Smooth muscle cell (in vitro differentiated cells): Measurements from ENCODE around the gene PSMB7. TPM values are rescaled to one million over a fixed set of nuclear protein-coding genes. Genes with fewer than 3 reads are reported as not detected.

Experiments
- DNase-seq: peaks from one replicate; lab custom pipeline; 2025; ENCODE audit not compliant: unreplicated experiment; lab: John Stamatoyannopoulos, UW
- H2AFZ ChIP-seq: fragments of 200-600 bp; sonication (generic); 2 replicates; pipeline ENCODE4 v1.6.0; 2016; ENCODE audit warnings: antibody characterized with exemption, low read depth, mild to moderate bottlenecking
- H3F3A ChIP-seq: fragments of 200-600 bp; sonication (generic); 2 replicates; pipeline ENCODE4 v1.6.0; 2017; ENCODE audit warnings: antibody characterized with exemption, low read depth
- H3K27ac ChIP-seq: fragments of 200-600 bp; sonication (generic); 2 replicates; pipeline ENCODE4 v1.5.1; 2016; ENCODE audit warnings: low read depth, mild to moderate bottlenecking
- H3K27me3 ChIP-seq: fragments of 200-600 bp; sonication (generic); 2 replicates; pipeline ENCODE4 v1.6.1; 2016; ENCODE audit warnings: low read depth, mild to moderate bottlenecking
- H3K36me3 ChIP-seq: fragments of 200-600 bp; sonication (generic); 2 replicates; pipeline ENCODE4 v1.5.1; 2016; ENCODE audit warnings: low read depth
- H3K4me1 ChIP-seq: fragments of 200-600 bp; sonication (generic); 2 replicates; pipeline ENCODE4 v1.5.1; 2016; ENCODE audit warnings: low read depth
- H3K4me2 ChIP-seq: fragments of 200-600 bp; sonication (generic); 2 replicates; pipeline ENCODE4 v1.6.0; 2016; ENCODE audit warnings: mild to moderate bottlenecking
- H3K4me3 ChIP-seq: fragments of 200-600 bp; sonication (generic); 2 replicates; pipeline ENCODE4 v1.5.1; 2016; ENCODE audit warnings: mild to moderate bottlenecking
- H3K79me2 ChIP-seq: fragments of 200-600 bp; sonication (generic); 2 replicates; pipeline ENCODE4 v1.6.0; 2016; ENCODE audit warnings: low read depth, mild to moderate bottlenecking
- H3K9ac ChIP-seq: fragments of 200-600 bp; sonication (generic); 2 replicates; pipeline ENCODE4 v1.6.0; 2016; ENCODE audit warnings: low read depth
- H3K9me3 ChIP-seq: fragments of 200-600 bp; sonication (generic); replicated peaks from 2 replicates; pipeline ENCODE4 v1.5.1; 2016; ENCODE audit warnings: low read depth
- H4K20me1 ChIP-seq: fragments of 200-600 bp; sonication (generic); 2 replicates; pipeline ENCODE4 v1.6.0; 2016; ENCODE audit warnings: low read depth
- WGBS: methylation state at CpG from one replicate; pipeline ENCODE4 v1.1.7; 2016; ENCODE audit warnings: low lambda C conversion rate; 5-methylcytosine and 5-hydroxymethylcytosine counted together
- polyA plus RNA-seq: library from polyadenylated mRNA; unstranded; fragments of >200 nt; fragmentation: Nextera tagmentation; extraction: Ambion mirVana; gene quantifications from 2 replicates; pipeline ENCODE4 v1.2.1, GENCODE V29; 2016
- total RNA-seq: library from RNA; depleted of rRNA; stranded (reverse); fragments of >200 nt; gene quantifications from 2 replicates; pipeline ENCODE4 v1.2.3, GENCODE V29; 2014
- TF ChIP-seq, protein P1 (sequence below): fragments of 200-600 bp; sonication (generic); IDR thresholded peaks from 2 replicates; pipeline ENCODE4 v1.5.1; 2017; ENCODE audit warnings: borderline replicate concordance, mild to moderate bottlenecking, antibody characterized with exemption; ENCODE audit not compliant: insufficient read depth, poor library complexity, severe bottlenecking

The PSMB7 gene
- total and polyA plus RNA-seq, 2 experiments from 2014 or later = 246 to 302 TPM

DNA sequence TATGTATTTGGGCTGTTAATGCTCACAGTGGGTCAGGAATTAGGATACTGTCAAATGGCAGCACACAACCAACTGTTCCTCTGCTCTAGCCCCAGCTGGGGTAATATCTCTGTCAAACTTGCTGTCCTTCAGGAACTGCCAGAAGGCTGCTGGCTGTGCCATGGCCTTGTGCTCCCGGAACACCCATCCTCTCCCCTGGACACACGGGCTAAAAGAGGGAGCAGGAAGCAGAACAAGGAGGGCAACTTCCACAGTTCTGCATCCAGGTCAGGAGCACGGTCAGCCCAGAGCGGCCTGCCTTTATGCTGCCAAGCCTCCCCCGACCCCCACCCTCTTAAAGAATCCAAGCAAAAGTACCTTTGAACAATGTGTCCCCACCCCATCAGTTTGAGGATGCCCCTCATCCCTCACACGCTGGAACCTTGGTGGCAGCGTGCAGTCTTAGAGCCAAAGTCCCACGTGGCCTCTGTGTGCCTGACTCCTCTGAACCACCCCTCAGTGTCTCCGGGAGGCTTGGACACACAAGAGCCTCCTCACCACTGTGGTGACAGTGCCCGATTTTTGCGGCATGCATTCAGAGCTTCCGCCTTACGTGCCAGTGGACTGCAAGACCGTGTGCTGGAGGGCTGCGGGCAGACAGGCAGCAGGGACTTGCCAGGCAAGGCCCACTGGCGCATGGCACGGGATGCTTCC is 60.8 kb downstream of the PSMB7 start:
- DNase-seq = no peak
- 96% methylated on average over 17 of the region's 17 CpGs for WGBS
- H3K4me3 ChIP-seq = no peak overlapping the region
- peak overlapping the region; percentile 28 for H3K27ac ChIP-seq
- H3K4me2 ChIP-seq = no peak overlapping the region
- no peaks in the 10 kb centered on the region for H3K9me3 ChIP-seq
- H3F3A ChIP-seq = peaks cover 9% of the 10 kb centered on the region
- no peaks in the 10 kb centered on the region for H3K4me1 ChIP-seq
- H4K20me1 ChIP-seq = peaks cover 98% of the 10 kb centered on the region
- TF ChIP-seq, protein P1, sequence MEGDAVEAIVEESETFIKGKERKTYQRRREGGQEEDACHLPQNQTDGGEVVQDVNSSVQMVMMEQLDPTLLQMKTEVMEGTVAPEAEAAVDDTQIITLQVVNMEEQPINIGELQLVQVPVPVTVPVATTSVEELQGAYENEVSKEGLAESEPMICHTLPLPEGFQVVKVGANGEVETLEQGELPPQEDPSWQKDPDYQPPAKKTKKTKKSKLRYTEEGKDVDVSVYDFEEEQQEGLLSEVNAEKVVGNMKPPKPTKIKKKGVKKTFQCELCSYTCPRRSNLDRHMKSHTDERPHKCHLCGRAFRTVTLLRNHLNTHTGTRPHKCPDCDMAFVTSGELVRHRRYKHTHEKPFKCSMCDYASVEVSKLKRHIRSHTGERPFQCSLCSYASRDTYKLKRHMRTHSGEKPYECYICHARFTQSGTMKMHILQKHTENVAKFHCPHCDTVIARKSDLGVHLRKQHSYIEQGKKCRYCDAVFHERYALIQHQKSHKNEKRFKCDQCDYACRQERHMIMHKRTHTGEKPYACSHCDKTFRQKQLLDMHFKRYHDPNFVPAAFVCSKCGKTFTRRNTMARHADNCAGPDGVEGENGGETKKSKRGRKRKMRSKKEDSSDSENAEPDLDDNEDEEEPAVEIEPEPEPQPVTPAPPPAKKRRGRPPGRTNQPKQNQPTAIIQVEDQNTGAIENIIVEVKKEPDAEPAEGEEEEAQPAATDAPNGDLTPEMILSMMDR = no peak
- H3K27me3 ChIP-seq = no peaks in the 10 kb centered on the region
- no peak overlapping the region for H2AFZ ChIP-seq
- H3K36me3 ChIP-seq = peaks cover 6% of the 10 kb centered on the region
- peaks cover 12% of the 10 kb centered on the region for H3K79me2 ChIP-seq
- H3K9ac ChIP-seq = no peak overlapping the region

DNA sequence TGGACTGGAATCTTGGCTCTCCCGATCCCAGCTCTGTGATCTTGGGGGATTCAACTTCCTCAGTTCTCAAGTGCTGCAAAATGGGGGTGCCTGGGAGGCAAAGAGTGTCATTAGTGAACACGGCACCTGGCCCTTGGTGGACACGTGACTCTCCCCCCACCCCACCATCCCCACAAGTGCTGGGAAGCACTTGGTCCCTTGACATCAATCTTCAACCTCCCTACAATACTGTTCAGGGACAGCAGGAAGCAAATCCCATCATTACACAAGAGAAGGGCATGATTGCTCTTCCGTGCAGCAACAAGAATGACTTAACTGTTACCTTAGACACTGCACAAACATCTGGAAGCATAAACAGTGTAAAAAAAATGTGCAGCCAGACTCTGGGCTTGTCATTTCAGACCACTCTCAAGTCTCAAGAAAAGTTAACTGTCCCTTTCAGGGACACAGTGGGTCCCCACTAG is 61.4 kb downstream of the PSMB7 start:
- Histone ChIP-seq H2AFZ (no peak overlapping the region), H3K4me3 (no peak overlapping the region), H3K4me2 (no peak overlapping the region), H3K9ac (no peak overlapping the region), H3K9me3 (no peaks in the 10 kb centered on the region), H3K79me2 (peaks cover 5% of the 10 kb centered on the region), H3K4me1 (no peaks in the 10 kb centered on the region), H4K20me1 (peaks cover 97% of the 10 kb centered on the region), H3K27ac (peak overlapping the region; percentile 28), H3K27me3 (no peaks in the 10 kb centered on the region), H3K36me3 (peaks cover 6% of the 10 kb centered on the region), H3F3A (peaks cover 9% of the 10 kb centered on the region)
- DNase-seq = no peak
- WGBS = 88% methylated on average over 4 of the region's 4 CpGs
- TF ChIP-seq, protein P1 = no peak

DNA sequence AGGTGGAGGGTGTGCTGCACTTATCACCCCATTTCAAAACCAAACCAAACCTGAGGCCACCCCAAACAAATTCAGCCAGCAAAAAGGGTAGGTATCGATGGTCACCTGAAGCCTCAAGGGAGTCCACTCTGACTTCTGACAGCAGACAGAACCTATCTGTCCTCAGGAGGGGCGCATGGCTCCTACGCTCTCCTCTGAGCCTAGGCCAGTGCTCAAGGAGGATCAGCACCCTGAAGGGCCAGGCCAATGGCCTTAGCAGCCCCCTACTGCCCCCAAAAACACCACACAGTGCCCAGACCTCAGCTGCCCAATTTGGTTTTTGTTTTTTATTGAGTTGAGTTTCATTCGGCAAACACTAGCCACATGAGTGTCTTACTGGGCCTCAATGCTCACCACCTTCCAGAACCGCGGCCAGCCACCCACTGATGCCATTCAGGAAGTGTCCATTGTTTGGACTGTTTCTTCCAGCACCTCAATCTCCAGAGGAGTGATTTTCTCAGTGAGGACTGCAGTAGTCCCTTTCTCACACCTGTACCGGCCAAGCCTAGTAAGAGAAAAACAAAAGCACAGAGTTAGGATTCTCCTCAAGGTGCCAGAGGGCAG is 62.0 kb downstream of the PSMB7 start:
- H3F3A ChIP-seq = peaks cover 5% of the 10 kb centered on the region
- 95% methylated on average over 7 of the region's 7 CpGs for WGBS
- no peaks in the 10 kb centered on the region for H3K79me2 ChIP-seq
- H3K4me1 ChIP-seq = no peaks in the 10 kb centered on the region
- no peak overlapping the region for H2AFZ ChIP-seq
- H3K9me3 ChIP-seq = no peaks in the 10 kb centered on the region
- peaks cover 93% of the 10 kb centered on the region for H4K20me1 ChIP-seq
- peaks cover 6% of the 10 kb centered on the region for H3K36me3 ChIP-seq
- H3K27me3 ChIP-seq = no peaks in the 10 kb centered on the region
- DNase-seq = no peak
- TF ChIP-seq, protein P1 = no peak
- H3K27ac ChIP-seq = no peak overlapping the region
- H3K9ac ChIP-seq = no peak overlapping the region
- H3K4me2 ChIP-seq = no peak overlapping the region
- no peak overlapping the region for H3K4me3 ChIP-seq
